Measurements from ENCODE around the gene PFKFB2.

GRCh38 chr1:207034208-207034607 lies 18.9 kb upstream of the PFKFB2 start:
- TF ChIP-seq CTCF (IDR thresholded peaks at IDR 0.05) = no peak
- TF ChIP-seq EZH2 (IDR thresholded peaks at IDR 0.05) = no peak

Measured in neural progenitor cell (in vitro differentiated cells).